Measurements from ENCODE around the gene TSPAN13. TPM values are rescaled to one million over a fixed set of nuclear protein-coding genes. Genes with fewer than 3 reads are reported as not detected.

The TSPAN13 gene
- total and polyA plus RNA-seq, 2 of the 8 experiments (the other 6 are each of a cell fraction or from before 2014, with no cell fraction given): 15.3 to 28.1 TPM

DNA sequence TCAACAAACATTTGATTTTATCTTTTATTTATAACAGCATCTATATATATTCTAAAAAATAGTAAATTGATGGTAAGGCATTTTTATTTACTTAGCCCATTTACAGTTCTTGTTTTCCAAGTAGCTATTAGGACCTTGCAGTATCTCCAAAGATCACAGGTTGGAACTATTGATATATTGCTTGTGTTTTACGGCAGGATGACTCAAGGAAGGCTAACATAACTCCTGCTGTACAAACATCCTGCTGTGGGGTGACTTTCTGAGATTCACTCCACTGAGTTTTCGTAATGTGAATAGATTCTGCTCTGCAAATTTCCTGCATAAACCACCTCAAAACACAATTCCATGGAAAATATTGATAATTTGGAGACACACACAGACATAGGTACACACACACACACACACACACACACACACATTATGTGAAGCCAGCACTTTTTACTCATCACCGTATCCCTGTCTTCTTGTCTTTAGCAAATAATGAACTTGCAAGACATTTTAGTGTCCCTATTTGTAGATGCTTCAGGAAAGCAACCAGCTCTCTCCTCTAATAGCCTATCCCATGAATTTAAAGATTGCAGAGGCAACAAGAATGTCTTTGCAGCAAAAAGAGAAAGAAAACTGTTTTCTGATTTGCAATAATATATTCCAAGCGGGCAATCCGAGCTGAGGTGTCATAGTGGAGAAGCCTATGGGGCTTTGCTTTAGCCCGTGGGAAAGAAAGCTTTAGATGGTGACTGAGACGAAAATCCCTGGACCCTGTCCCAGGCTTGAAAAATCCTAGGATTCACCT, 50.5 kb downstream of the TSPAN13 start:
- no peak overlapping the region for H3K27ac ChIP-seq (ENCODE audit: low read depth, low read length)
- no peak overlapping the region for H4K8ac ChIP-seq (ENCODE audit: extremely low read depth, insufficient read depth, low read length)
- DNase-seq (ENCODE audit: low read depth in 1 of 2, low spot score in 2 of 2) (no peak), FAIRE-seq (no peak)
- no peak overlapping the region for H3K4ac ChIP-seq (replicated peaks; ENCODE audit: insufficient read length, low read depth, low read length)
- POLR2A ChIA-PET (ENCODE audit: partially characterized antibody): no interaction called here
- no peak overlapping the region for H3K9ac ChIP-seq (replicated peaks in 1 of 4; ENCODE audit: extremely low read depth in 1 of 4, low read depth in 3 of 4, low read length in 3 of 4)
- no peak overlapping the region for H3K14ac ChIP-seq (ENCODE audit: insufficient read length)
- H2BK20ac ChIP-seq (ENCODE audit: low read length): no peak overlapping the region
- H4K5ac ChIP-seq (ENCODE audit: insufficient read length, low read depth, low read length): no peak overlapping the region
- no peaks in the 10 kb centered on the region for H3K23me2 ChIP-seq (ENCODE audit: low read depth, low read length)
- no peak overlapping the region for H2BK12ac ChIP-seq (ENCODE audit: low read depth, low read length)
- peak overlapping the region; percentile 34 for H2AFZ ChIP-seq (ENCODE audit: low read length)
- H2BK120ac ChIP-seq (replicated peaks; ENCODE audit: low read depth, low read length): no peak overlapping the region
- H4K20me1 ChIP-seq (replicated peaks in 1 of 2; ENCODE audit: control insufficient read depth in 1 of 2, insufficient read depth in 2 of 2, low read length in 2 of 2): no peaks in the 10 kb centered on the region
- TF ChIP-seq CHD2 (IDR thresholded peaks at IDR 0.05; ENCODE audit: low read length): no peak
- TF ChIP-seq MAFK (IDR thresholded peaks at IDR 0.05; ENCODE audit: low read depth, low read length): no peak
- H3K4me2 ChIP-seq (ENCODE audit: insufficient read depth in 1 of 2, low read depth in 2 of 2, low read length in 2 of 2): no peak overlapping the region
- H3K79me1 ChIP-seq (ENCODE audit: low read depth, low read length): no peaks in the 10 kb centered on the region
- no peak overlapping the region for H3K56ac ChIP-seq (replicated peaks; ENCODE audit: insufficient read length, low read depth, low read length)
- H3K79me2 ChIP-seq (ENCODE audit: control insufficient read depth in 1 of 2, insufficient read depth in 2 of 2, low read length in 2 of 2): no peaks in the 10 kb centered on the region
- H3K18ac ChIP-seq (ENCODE audit: extremely low read depth, low read length): no peak overlapping the region
- WGBS, 2 experiments (ENCODE audit: extremely low coverage in 1 of 2, insufficient coverage in 1 of 2, insufficient read length in 1 of 2, insufficient replicate concordance in 2 of 2, low coverage in 1 of 2, low lambda C conversion rate in 2 of 2, missing lambda C conversion rate in 1 of 2): 86% methylated on average over 7 of the region's 7 CpGs; no CpG with 5 or more reads in 1 of the 2 experiments
- no peak overlapping the region for H2BK15ac ChIP-seq (ENCODE audit: low read length)
- H3K4me3 ChIP-seq (ENCODE audit: extremely low read depth in 1 of 4, insufficient read depth in 2 of 4, low read depth in 3 of 4, low read length in 4 of 4): no peak overlapping the region
- H3K4me1 ChIP-seq (replicated peaks in 1 of 4; ENCODE audit: control insufficient read depth in 3 of 4, insufficient read depth in 4 of 4, low read length in 3 of 4): no peaks in the 10 kb centered on the region
- no peak overlapping the region for H2AK5ac ChIP-seq (ENCODE audit: low read depth, low read length)
- H2BK5ac ChIP-seq (ENCODE audit: low read depth, low read length): no peak overlapping the region
- no peaks in the 10 kb centered on the region for H3K27me3 ChIP-seq (replicated peaks in 1 of 4; ENCODE audit: control insufficient read depth in 3 of 4, extremely low read depth in 1 of 4, insufficient read depth in 3 of 4, low read length in 3 of 4)
- CTCF ChIA-PET (ENCODE audit: partially characterized antibody): interaction anchor here (0.6 to 1.2 kb wide), 4 partner anchors 43 to 349 kb away, joined by 3 to 4 read pairs (median 3); no protein-coding TSS in a partner anchor
- H3K36me3 ChIP-seq (ENCODE audit: control insufficient read depth in 2 of 4, insufficient read depth in 4 of 4, low read length in 3 of 4): no peaks in the 10 kb centered on the region
- no peak overlapping the region for H3K23ac ChIP-seq (ENCODE audit: insufficient read length)
- no peaks in the 10 kb centered on the region for H3K9me3 ChIP-seq (ENCODE audit: insufficient read depth in 2 of 2, low read depth in 1 of 2, low read length in 1 of 2)
- no peak overlapping the region for H4K91ac ChIP-seq (replicated peaks; ENCODE audit: insufficient read length, low read length)
